Left lung (tissue), 10 donors: ENCODE results near the gene MAN1C1. TPM values are rescaled to one million over a fixed set of nuclear protein-coding genes. Genes with fewer than 3 reads are reported as not detected.

Source experiments
- ATAC-seq: fragments of 200-7000 bp; cut with Tn5 transposase; one replicate; pipeline ENCODE4 v1.9.1; 2020; ENCODE audit warnings: moderate library complexity
- DNase-seq, 4 donors: peaks; one replicate each; pipeline ENCODE4 v3.0.0-alpha.2; 2013 to 2020
- H3K27ac ChIP-seq, 2 donors: fragments of 200-600 bp; sonication (generic) in 1 of 2; one replicate each; pipeline versions ENCODE4 v1.5.0 to v1.8.0; 2020 to 2021
- H3K27me3 ChIP-seq, 2 donors: fragments of 200-600 bp; sonication (generic) in 1 of 2; one replicate each; pipeline versions ENCODE4 v1.5.0 to v1.8.0; 2020 to 2021
- H3K36me3 ChIP-seq, 2 donors: fragments of 200-600 bp; sonication (generic) in 1 of 2; one replicate each; pipeline versions ENCODE4 v1.5.0 to v1.8.0; 2020 to 2021
- H3K4me1 ChIP-seq, 2 donors: fragments of 200-600 bp; one replicate each; pipeline ENCODE4 v1.8.0; 2021
- H3K4me3 ChIP-seq, 2 donors: fragments of 200-600 bp; sonication (generic) in 1 of 2; one replicate each; pipeline versions ENCODE4 v1.5.0 to v1.8.0; 2020 to 2021; ENCODE audit warnings: mild to moderate bottlenecking in 1 of 2
- H3K9me3 ChIP-seq, 2 donors: fragments of 200-600 bp; sonication (generic) in 1 of 2; one replicate each; pipeline versions ENCODE4 v1.5.0 to v1.8.0; 2020 to 2021
- intact Hi-C, 2 donors: fragments of 100-400 bp; cut with DNase I; formaldehyde crosslinking; loops; one replicate each; pipeline versions ENCODE4 v1.11.2 to v1.14.2; 2022
- polyA plus RNA-seq, 6 donors: library from polyadenylated mRNA; unstranded; fragments of 120-200 nt; gene quantifications; one replicate each; pipeline ENCODE4 v1.2.1, GENCODE V29; 2013; ENCODE audit not compliant: insufficient read length in 6 of 6
- total RNA-seq, 2 donors: library from RNA; stranded (reverse); fragmentation: NEBNext Ultra II Directional; extraction: Animal tissue kit (Norgen Biotek cat#: 25700); gene quantifications; one replicate each; pipeline ENCODE4 v1.2.1, GENCODE V29; 2021
- TF ChIP-seq, protein P1 (sequence below), 2 donors: fragments of 200-600 bp; sonication (generic) in 1 of 2; IDR thresholded peaks; one replicate each; pipeline versions ENCODE4 v1.5.0 to v1.8.0; 2021; ENCODE audit warnings: antibody characterized with exemption in 2 of 2
- donor health status: DM: no; HTN: yes; CAD: no.
- donor health status: DM: no; HTN: no; CAD: no.

MAN1C1 gene
- total and polyA plus RNA-seq, 8 donors, result 14.9 to 20.3 (median 16.1) TPM

DNA sequence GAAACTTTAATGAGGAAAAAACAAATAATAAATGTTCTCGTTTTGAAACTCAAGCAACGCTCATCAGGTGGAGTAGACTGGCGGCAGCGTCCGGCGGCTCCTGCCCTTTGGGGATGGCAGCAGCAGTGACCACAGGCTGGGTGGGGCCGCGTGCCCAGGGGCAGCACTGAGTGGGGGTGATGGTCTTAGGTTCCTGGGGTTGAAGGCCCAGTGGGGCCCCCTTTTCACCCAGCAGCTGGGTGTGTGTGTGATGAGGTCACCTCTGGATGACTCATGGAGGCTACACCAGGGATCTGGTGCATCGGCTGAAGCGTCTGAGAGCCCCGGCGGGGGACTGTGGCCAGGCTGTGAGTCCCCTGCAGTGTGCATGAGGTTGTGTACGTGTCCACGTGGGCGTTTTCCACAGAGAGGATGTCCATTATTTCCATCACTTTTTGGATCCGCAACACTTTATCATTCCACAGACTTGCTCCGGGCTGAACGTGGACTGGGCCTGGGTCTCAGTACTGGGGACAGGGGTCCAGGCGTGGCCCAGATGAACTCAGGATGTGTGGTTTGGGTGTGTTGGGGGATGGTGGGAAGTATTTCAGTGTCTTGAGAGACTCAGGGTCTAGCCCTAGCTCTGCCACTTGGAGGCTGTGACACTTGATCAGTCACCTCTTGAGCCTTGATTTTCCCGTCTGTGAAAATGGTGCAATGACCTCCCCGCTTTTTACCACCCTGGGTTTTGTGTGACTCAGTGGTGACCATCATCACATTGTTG is 47.6 kb upstream of the MAN1C1 start:
- Histone ChIP-seq H3K4me3 (no peak overlapping the region), H3K27me3 (no peaks in the 10 kb centered on the region), H3K27ac (no peak overlapping the region), H3K9me3 (no peaks in the 10 kb centered on the region), H3K4me1 (peaks cover 11 to 20% of the 10 kb centered on the region in 2 donors), H3K36me3 (peaks cover 0 to 30% of the 10 kb centered on the region in 2 donors)
- DNase-seq (no peak), ATAC-seq (no peak)
- TF ChIP-seq, protein P1, sequence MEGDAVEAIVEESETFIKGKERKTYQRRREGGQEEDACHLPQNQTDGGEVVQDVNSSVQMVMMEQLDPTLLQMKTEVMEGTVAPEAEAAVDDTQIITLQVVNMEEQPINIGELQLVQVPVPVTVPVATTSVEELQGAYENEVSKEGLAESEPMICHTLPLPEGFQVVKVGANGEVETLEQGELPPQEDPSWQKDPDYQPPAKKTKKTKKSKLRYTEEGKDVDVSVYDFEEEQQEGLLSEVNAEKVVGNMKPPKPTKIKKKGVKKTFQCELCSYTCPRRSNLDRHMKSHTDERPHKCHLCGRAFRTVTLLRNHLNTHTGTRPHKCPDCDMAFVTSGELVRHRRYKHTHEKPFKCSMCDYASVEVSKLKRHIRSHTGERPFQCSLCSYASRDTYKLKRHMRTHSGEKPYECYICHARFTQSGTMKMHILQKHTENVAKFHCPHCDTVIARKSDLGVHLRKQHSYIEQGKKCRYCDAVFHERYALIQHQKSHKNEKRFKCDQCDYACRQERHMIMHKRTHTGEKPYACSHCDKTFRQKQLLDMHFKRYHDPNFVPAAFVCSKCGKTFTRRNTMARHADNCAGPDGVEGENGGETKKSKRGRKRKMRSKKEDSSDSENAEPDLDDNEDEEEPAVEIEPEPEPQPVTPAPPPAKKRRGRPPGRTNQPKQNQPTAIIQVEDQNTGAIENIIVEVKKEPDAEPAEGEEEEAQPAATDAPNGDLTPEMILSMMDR (IDR thresholded peaks at IDR 0.05), result no peak
- intact Hi-C loops, result no loop called here

DNA sequence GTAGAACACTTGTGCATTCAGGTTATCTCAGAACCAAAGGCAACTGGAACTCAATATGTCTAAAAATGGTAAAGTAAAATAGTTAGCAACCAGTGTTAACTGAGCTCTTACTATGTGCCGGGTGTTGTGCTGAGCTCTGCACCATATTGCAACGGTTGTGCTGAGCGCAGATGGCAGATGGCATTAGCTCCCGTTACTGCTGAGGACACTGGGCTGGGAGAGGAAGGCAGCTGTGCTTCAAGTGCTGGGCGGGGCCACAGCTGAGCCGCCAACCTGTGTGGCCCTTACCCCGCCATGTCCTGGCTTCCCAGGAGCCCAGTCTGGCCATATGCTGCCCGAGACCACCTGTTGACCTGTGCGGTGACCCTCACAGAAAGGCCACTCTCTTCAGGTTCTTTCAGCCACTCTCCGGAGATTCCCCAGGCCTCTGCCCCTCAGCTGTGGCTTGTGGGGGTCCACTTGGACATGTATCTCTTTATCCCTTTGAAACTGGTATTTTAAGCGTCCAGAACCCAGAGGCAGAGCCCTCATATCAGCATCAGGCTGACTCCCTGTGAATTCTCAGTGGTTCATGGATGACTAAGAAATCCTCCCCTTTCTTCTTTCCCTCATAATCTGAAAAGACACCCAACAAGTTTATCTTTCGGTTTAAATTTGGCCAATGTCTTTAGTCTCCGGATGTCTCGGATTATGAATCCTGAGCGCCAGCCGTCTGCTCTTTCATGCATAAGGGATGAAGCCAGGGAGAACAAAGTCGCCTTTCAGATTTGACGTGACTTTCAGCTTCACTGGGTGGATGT is 46.8 kb upstream of the MAN1C1 start:
- H3K9me3 ChIP-seq, result no peaks in the 10 kb centered on the region
- DNase-seq (no peak), ATAC-seq (no peak)
- no peaks in the 10 kb centered on the region for H3K27me3 ChIP-seq
- peaks cover 11 to 20% of the 10 kb centered on the region in 2 donors for H3K4me1 ChIP-seq
- H3K36me3 ChIP-seq, result peaks cover 0 to 22% of the 10 kb centered on the region in 2 donors
- TF ChIP-seq, protein P1 (IDR thresholded peaks at IDR 0.05), result no peak
- H3K27ac ChIP-seq, result no peak overlapping the region
- no peak overlapping the region for H3K4me3 ChIP-seq
- intact Hi-C loops, result no loop called here

DNA sequence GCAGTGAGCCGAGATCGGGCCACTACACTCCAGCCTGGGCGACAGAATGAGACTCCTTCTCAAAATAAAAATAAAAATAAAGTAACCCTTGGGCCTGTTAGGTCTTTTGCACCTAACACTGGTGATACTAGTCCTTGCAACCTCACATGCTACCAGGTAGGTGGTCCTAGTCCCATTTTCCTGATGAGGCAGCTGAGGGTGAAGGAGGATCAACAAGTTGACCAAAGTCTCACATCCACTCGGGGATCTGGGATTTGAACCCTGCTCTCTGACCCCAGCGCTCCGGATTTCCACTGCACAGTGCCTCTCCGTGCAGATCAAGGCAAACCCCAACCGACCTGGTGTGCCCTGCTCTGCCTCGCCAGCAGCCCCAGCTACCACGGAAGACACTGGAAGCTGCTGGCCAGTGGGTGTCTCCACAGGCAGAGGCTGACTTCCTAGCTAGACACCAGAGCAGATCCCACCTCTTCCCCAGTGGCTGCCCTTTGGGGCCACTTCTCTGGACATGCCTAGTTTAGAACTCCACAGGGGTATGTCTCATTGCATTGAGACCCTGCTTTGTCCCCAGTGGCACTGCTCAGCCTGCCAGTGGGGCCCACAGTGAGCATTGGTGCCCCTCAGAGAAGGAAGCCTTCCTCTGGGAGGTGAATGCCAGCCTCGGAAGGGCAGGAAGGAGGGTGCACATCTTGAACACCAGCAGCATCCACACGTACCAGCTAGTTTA is 45.6 kb upstream of the MAN1C1 start:
- intact Hi-C loops, result no loop called here
- DNase-seq (no peak), ATAC-seq (no peak)
- H3K27ac ChIP-seq, result no peak overlapping the region
- peaks cover 0 to 11% of the 10 kb centered on the region in 2 donors for H3K36me3 ChIP-seq
- H3K4me1 ChIP-seq, result peaks cover 11 to 20% of the 10 kb centered on the region in 2 donors
- TF ChIP-seq, protein P1 (IDR thresholded peaks at IDR 0.05), result no peak
- no peak overlapping the region for H3K4me3 ChIP-seq
- H3K9me3 ChIP-seq, result no peaks in the 10 kb centered on the region
- no peaks in the 10 kb centered on the region for H3K27me3 ChIP-seq

DNA sequence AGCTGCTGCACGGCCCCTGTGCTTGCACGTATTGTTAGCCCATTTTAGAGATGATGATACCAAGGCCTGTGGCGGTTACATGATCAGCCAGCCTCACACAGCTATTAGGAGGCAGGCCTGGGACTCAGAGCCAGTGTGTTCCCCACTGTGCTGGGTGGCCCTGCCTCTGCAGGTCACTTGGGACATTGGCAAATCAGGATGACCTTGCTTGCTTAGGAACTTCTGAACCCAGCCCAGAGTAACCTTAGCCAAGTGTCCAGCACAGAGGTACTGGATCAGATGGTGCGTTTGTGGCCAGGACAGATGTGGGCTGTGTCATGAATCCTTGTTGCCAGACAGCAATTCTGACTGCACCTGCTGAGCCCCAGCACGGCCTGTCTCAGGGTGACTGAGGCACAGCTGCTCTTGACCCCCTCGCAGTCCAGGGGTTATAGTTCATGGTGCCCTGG is 45.0 kb upstream of the MAN1C1 start:
- peaks cover 11 to 20% of the 10 kb centered on the region in 2 donors for H3K4me1 ChIP-seq
- no peak overlapping the region for H3K4me3 ChIP-seq
- no peaks in the 10 kb centered on the region for H3K9me3 ChIP-seq
- no peak for ATAC-seq
- H3K36me3 ChIP-seq, result peaks cover 0 to 11% of the 10 kb centered on the region in 2 donors
- no peaks in the 10 kb centered on the region for H3K27me3 ChIP-seq
- H3K27ac ChIP-seq, result no peak overlapping the region
- TF ChIP-seq, protein P1 (IDR thresholded peaks at IDR 0.05), result no peak
- no peak for DNase-seq
- intact Hi-C loops, result no loop called here
